DOHH2 (cell line): ENCODE measurements around the gene SLC1A2.

Source experiments
- H3F3A ChIP-seq: fragments of 200-600 bp; sonication (generic), shearing (Covaris generic); 2 replicates; pipeline ENCODE4 v1.6.0; 2016; ENCODE audit warnings: antibody characterized with exemption, mild to moderate bottlenecking; ENCODE audit not compliant: control insufficient read depth, insufficient read depth
- H3K27ac ChIP-seq: fragments of 200-600 bp; sonication (generic); 2 replicates; pipeline ENCODE4 v1.5.1; 2014; ENCODE audit warnings: low read depth, mild to moderate bottlenecking, low read length, moderate library complexity
- H3K27me3 ChIP-seq: fragments of 200-600 bp; sonication (generic); 2 replicates; pipeline ENCODE4 v1.6.1; 2014; ENCODE audit warnings: mild to moderate bottlenecking, low read length, mixed read lengths; ENCODE audit not compliant: control insufficient read depth
- H3K36me3 ChIP-seq: fragments of 200-600 bp; sonication (generic); 2 replicates; pipeline ENCODE4 v1.6.1; 2014; ENCODE audit warnings: mild to moderate bottlenecking, low read length, moderate library complexity, mixed read lengths; ENCODE audit not compliant: control insufficient read depth
- H3K4me1 ChIP-seq: fragments of 200-600 bp; sonication (generic); 2 replicates; pipeline ENCODE4 v1.6.1; 2014; ENCODE audit warnings: mild to moderate bottlenecking, low read length, mixed read lengths; ENCODE audit not compliant: control insufficient read depth
- H3K4me2 ChIP-seq: fragments of 200-600 bp; sonication (generic); 2 replicates; pipeline ENCODE4 v1.6.0; 2014; ENCODE audit warnings: mild to moderate bottlenecking, low read length, moderate library complexity
- H3K4me3 ChIP-seq: fragments of 200-600 bp; sonication (generic); 2 replicates; pipeline ENCODE4 v1.5.1; 2014; ENCODE audit warnings: mild to moderate bottlenecking, low read length, mixed read lengths
- H3K79me2 ChIP-seq: fragments of 200-600 bp; sonication (generic); 2 replicates; pipeline ENCODE4 v1.6.1; 2014; ENCODE audit warnings: mild to moderate bottlenecking, low read length, mixed read lengths; ENCODE audit not compliant: control insufficient read depth
- H3K9me2 ChIP-seq: fragments of 200-600 bp; sonication (generic); replicated peaks from 2 replicates; pipeline ENCODE4 v1.6.1; 2014; ENCODE audit warnings: mild to moderate bottlenecking, low read length, mixed read lengths; ENCODE audit not compliant: control insufficient read depth
- H3K9me3 ChIP-seq: fragments of 200-600 bp; sonication (generic); 2 replicates; pipeline ENCODE4 v1.6.1; 2014; ENCODE audit warnings: antibody characterized with exemption, low read length, mixed read lengths; ENCODE audit not compliant: control insufficient read depth, insufficient read depth
- H4K20me1 ChIP-seq: fragments of 200-600 bp; sonication (generic); 2 replicates; pipeline ENCODE4 v1.6.0; 2014; ENCODE audit warnings: low read depth, mild to moderate bottlenecking, antibody characterized with exemption, low read length, moderate library complexity; ENCODE audit not compliant: control insufficient read depth, insufficient read depth
- EZH2phosphoT487 ChIP-seq: fragments of 200-600 bp; sonication (generic); IDR thresholded peaks from 2 replicates; pipeline ENCODE4 v1.6.1; 2017; ENCODE audit warnings: borderline replicate concordance, mild to moderate bottlenecking, antibody characterized with exemption, low read length, moderate library complexity, mixed read lengths
- TF ChIP-seq, protein P1 (sequence below): fragments of 200-600 bp; sonication (generic); IDR thresholded peaks from one replicate; pipeline ENCODE4 v1.5.1; 2014; ENCODE audit warnings: antibody characterized with exemption, mild to moderate bottlenecking, low read depth, low read length; ENCODE audit not compliant: poor library complexity, severe bottlenecking

SLC1A2 gene

DNA sequence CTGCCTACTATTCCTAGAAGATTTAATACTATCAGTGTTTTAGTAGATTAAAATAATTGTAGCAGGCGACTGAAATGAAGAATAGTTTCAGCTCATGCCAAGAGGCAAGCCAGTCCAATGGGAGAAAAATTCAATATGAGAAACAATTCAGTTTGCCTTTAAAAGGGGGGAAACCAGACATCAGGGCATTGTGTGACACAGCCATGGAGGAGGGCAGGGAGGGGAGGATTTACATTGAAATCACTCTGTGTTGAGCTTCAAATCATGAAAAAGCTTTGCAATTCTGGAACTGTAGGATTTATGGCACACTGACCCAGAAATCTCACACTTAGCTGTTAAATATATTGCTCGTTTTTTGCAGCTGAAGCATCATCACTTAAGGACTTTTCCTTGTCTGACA is 4.6 kb downstream of the SLC1A2 start:
- no peaks in the 10 kb centered on the region for H3K36me3 ChIP-seq
- no peak overlapping the region for H3K4me3 ChIP-seq
- 0 out of 2 replicates have a peak, but pooled peaks cover under 1% of the 10 kb centered on the region for H3K27me3 ChIP-seq
- H3K4me1 ChIP-seq: no peaks in the 10 kb centered on the region
- TF ChIP-seq, protein P1, sequence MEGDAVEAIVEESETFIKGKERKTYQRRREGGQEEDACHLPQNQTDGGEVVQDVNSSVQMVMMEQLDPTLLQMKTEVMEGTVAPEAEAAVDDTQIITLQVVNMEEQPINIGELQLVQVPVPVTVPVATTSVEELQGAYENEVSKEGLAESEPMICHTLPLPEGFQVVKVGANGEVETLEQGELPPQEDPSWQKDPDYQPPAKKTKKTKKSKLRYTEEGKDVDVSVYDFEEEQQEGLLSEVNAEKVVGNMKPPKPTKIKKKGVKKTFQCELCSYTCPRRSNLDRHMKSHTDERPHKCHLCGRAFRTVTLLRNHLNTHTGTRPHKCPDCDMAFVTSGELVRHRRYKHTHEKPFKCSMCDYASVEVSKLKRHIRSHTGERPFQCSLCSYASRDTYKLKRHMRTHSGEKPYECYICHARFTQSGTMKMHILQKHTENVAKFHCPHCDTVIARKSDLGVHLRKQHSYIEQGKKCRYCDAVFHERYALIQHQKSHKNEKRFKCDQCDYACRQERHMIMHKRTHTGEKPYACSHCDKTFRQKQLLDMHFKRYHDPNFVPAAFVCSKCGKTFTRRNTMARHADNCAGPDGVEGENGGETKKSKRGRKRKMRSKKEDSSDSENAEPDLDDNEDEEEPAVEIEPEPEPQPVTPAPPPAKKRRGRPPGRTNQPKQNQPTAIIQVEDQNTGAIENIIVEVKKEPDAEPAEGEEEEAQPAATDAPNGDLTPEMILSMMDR: no peak
- no peak for TF ChIP-seq EZH2phosphoT487
- no peaks in the 10 kb centered on the region for H3K9me3 ChIP-seq
- H3K27ac ChIP-seq: no peak overlapping the region
- H3K79me2 ChIP-seq: no peaks in the 10 kb centered on the region
- no peaks in the 10 kb centered on the region for H3K9me2 ChIP-seq
- no peaks in the 10 kb centered on the region for H4K20me1 ChIP-seq
- no peaks in the 10 kb centered on the region for H3F3A ChIP-seq
- H3K4me2 ChIP-seq: no peak overlapping the region

DNA sequence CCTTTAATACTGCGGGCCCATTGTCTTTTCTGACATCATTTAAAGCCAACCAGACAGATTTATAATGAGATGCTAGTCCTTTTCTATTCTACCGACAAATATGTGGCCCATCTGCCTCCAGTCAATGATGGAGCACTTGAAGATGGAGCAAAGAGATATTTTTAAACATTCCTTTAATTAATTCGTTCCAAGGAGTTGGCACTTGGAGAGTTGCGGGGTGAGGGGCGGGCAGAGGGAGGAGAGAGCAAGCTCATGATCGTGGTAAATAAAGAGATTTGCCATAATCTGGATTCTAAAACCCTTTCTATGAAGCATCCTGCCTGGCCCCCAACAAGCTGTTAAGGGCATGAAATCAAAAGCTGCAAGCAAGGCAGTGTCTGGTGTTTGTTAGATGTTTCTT is 5.0 kb downstream of the SLC1A2 start:
- Histone ChIP-seq H3K4me3 (no peak overlapping the region), H3K79me2 (no peaks in the 10 kb centered on the region), H3K36me3 (no peaks in the 10 kb centered on the region), H3K9me3 (no peaks in the 10 kb centered on the region), H3K4me2 (no peak overlapping the region), H3K4me1 (no peaks in the 10 kb centered on the region), H4K20me1 (no peaks in the 10 kb centered on the region), H3F3A (no peaks in the 10 kb centered on the region), H3K9me2 (no peaks in the 10 kb centered on the region), H3K27ac (no peak overlapping the region), H3K27me3 (no peaks in the 10 kb centered on the region)
- no peak for TF ChIP-seq EZH2phosphoT487
- TF ChIP-seq, protein P1: no peak

DNA sequence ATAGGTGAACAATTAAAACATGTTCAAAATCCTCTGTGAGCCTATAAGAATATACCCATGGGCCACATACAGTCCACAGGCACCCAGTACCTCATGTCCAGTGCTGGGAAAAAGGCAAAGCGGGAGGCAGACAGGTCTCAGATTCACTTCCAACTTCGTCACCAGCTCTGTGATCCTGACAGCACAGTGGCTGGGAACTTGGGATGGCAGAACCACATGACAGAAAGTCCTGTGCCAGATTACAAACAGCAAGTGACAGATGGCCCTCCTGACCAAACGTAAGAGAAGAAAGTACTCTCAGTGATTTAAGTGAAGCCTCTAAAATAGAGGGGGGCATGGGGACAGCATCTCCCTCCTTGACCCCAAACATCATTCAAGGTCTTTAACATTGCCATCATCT is 5.8 kb downstream of the SLC1A2 start:
- no peak overlapping the region for H3K4me2 ChIP-seq
- H3K36me3 ChIP-seq: no peaks in the 10 kb centered on the region
- TF ChIP-seq, protein P1: no peak
- TF ChIP-seq EZH2phosphoT487: no peak
- no peaks in the 10 kb centered on the region for H3K27me3 ChIP-seq
- no peaks in the 10 kb centered on the region for H3K9me3 ChIP-seq
- no peaks in the 10 kb centered on the region for H3K4me1 ChIP-seq
- no peaks in the 10 kb centered on the region for H3F3A ChIP-seq
- no peaks in the 10 kb centered on the region for H3K79me2 ChIP-seq
- no peak overlapping the region for H3K27ac ChIP-seq
- H3K9me2 ChIP-seq: no peaks in the 10 kb centered on the region
- no peak overlapping the region for H3K4me3 ChIP-seq
- H4K20me1 ChIP-seq: no peaks in the 10 kb centered on the region

DNA sequence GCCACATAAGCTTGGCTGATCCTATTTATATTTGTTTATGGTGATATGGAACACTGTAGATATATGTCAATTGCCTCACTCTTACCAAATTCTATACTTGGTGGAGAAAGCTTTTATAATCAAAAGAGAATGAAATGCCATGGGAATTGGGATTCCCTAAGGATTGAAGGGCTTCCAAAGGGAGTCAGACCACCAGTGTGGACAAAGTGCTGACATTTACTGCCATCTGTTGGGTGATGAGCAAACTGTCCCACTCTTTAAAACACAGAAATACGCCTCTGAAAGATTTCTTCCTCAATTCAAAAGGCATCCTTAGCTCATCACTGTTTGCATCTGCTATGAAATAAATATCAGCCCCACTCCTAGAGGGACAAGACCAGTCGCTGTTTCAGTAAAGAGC is 7.1 kb downstream of the SLC1A2 start:
- Histone ChIP-seq H3F3A (no peaks in the 10 kb centered on the region), H3K79me2 (no peaks in the 10 kb centered on the region), H3K4me2 (no peak overlapping the region), H3K36me3 (no peaks in the 10 kb centered on the region), H3K4me3 (no peak overlapping the region), H3K9me2 (no peaks in the 10 kb centered on the region), H3K27ac (no peak overlapping the region), H3K4me1 (no peaks in the 10 kb centered on the region), H4K20me1 (no peaks in the 10 kb centered on the region), H3K27me3 (no peaks in the 10 kb centered on the region), H3K9me3 (no peaks in the 10 kb centered on the region)
- TF ChIP-seq EZH2phosphoT487: no peak
- TF ChIP-seq, protein P1: peak; percentile 40
